GM12878 (cell line): ENCODE measurements around the gene UQCR10.

Experiments
- CHD4 ChIP-seq: fragments of 200-600 bp; sonication (generic); IDR thresholded peaks from 2 replicates; pipeline ENCODE4 v1.6.1; 2016; ENCODE audit warnings: mild to moderate bottlenecking
- CTCF ChIP-seq, 3 experiments: IDR thresholded peaks in 2 of 3; conservative IDR thresholded peaks in 1 of 3; 2 replicates each; pipeline ENCODE4 v1.5.1; 2011; ENCODE audit warnings: low read depth in 3 of 3, low read length in 3 of 3, mild to moderate bottlenecking in 3 of 3, control low read depth in 2 of 3, moderate library complexity in 2 of 3, inconsistent platforms in 1 of 3, mixed read lengths in 1 of 3; ENCODE audit not compliant: control insufficient read depth in 2 of 3, insufficient read depth in 1 of 3; ENCODE audit errors: extremely low read depth in 1 of 3
- EGR1 ChIP-seq, 2 experiments: IDR thresholded peaks; 1 replicate in 1 of 2; 2 replicates in 1 of 2; pipeline ENCODE4 v1.6.1; 2011 to 2012; ENCODE audit warnings: low read depth in 2 of 2, low read length in 2 of 2, borderline replicate concordance in 1 of 2, mild to moderate bottlenecking in 1 of 2, moderate library complexity in 1 of 2
- ESRRA ChIP-seq: IDR thresholded peaks from 2 replicates; pipeline ENCODE4 v1.6.1; 2012; ENCODE audit warnings: mild to moderate bottlenecking, low read length, improper control_type of control experiment
- EZH2 ChIP-seq: IDR thresholded peaks from 2 replicates; pipeline ENCODE4 v1.6.1; 2012; ENCODE audit warnings: low read depth, mild to moderate bottlenecking, control low read depth, inconsistent platforms, low read length, borderline replicate concordance; ENCODE audit not compliant: control insufficient read depth
- GATAD2B ChIP-seq: fragments of 450-650 bp; conservative IDR thresholded peaks from 2 replicates; pipeline ENCODE4 v1.6.1; 2017; ENCODE audit warnings: low read depth, mild to moderate bottlenecking, moderate library complexity
- JUND ChIP-seq: IDR thresholded peaks from 2 replicates; pipeline ENCODE4 v1.6.1; 2012; ENCODE audit warnings: low read depth, mild to moderate bottlenecking, low read length, improper control_type of control experiment, moderate library complexity
- POLR2AphosphoS5 ChIP-seq: IDR thresholded peaks from 2 replicates; pipeline ENCODE4 v1.6.1; 2011; ENCODE audit warnings: mild to moderate bottlenecking, low read length, inconsistent platforms
- TCF7 ChIP-seq: IDR thresholded peaks from 2 replicates; pipeline ENCODE4 v1.6.1; 2014; ENCODE audit warnings: antibody characterized with exemption, borderline replicate concordance
- USF2 ChIP-seq: IDR thresholded peaks from 2 replicates; pipeline ENCODE4 v1.6.1; 2011; ENCODE audit warnings: low read depth, low read length, improper control_type of control experiment, borderline replicate concordance
- ZNF207 ChIP-seq: fragments of 450-650 bp; IDR thresholded peaks from 2 replicates; pipeline ENCODE4 v1.6.1; 2014; ENCODE audit warnings: antibody characterized with exemption, mild to moderate bottlenecking, borderline replicate concordance
- ZNF24 ChIP-seq: fragments of 450-650 bp; IDR thresholded peaks from 2 replicates; pipeline ENCODE4 v1.6.1; 2017; ENCODE audit warnings: antibody characterized with exemption, mild to moderate bottlenecking
- TF ChIP-seq, protein P1 (sequence below): fragments of 450-650 bp; IDR thresholded peaks from 2 replicates; pipeline ENCODE4 v1.6.1; 2016; ENCODE audit warnings: mild to moderate bottlenecking
- TF ChIP-seq, protein P2 (sequence below): fragments of 450-650 bp; IDR thresholded peaks from 2 replicates; pipeline ENCODE4 v1.6.1; 2018; ENCODE audit warnings: borderline replicate concordance, mild to moderate bottlenecking; ENCODE audit not compliant: partially characterized antibody

GRCh38 chr22:29816128-29816527 is 49.0 kb downstream of the UQCR10 start:
- TF ChIP-seq JUND, result no peak
- no peak for TF ChIP-seq USF2
- no peak for TF ChIP-seq EZH2
- no peak for TF ChIP-seq POLR2AphosphoS5
- TF ChIP-seq TCF7, result no peak
- no peak for TF ChIP-seq CTCF (IDR thresholded peaks at IDR 0.05 in 2 of 3, conservative IDR thresholded peaks at IDR 0.05 in 1 of 3; ENCODE audit: control insufficient read depth in 2 of 3, extremely low read depth in 1 of 3, insufficient read depth in 1 of 3, low read depth in 3 of 3, low read length in 3 of 3)
- no peak for TF ChIP-seq ZNF24
- no peak for TF ChIP-seq EGR1 (IDR thresholded peaks at IDR 0.05; ENCODE audit: borderline replicate concordance in 1 of 2, low read depth in 2 of 2, low read length in 2 of 2)
- TF ChIP-seq, protein P1, sequence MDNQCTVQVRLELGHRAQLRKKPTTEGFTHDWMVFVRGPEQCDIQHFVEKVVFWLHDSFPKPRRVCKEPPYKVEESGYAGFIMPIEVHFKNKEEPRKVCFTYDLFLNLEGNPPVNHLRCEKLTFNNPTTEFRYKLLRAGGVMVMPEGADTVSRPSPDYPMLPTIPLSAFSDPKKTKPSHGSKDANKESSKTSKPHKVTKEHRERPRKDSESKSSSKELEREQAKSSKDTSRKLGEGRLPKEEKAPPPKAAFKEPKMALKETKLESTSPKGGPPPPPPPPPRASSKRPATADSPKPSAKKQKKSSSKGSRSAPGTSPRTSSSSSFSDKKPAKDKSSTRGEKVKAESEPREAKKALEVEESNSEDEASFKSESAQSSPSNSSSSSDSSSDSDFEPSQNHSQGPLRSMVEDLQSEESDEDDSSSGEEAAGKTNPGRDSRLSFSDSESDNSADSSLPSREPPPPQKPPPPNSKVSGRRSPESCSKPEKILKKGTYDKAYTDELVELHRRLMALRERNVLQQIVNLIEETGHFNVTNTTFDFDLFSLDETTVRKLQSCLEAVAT, result no peak
- TF ChIP-seq, protein P2, sequence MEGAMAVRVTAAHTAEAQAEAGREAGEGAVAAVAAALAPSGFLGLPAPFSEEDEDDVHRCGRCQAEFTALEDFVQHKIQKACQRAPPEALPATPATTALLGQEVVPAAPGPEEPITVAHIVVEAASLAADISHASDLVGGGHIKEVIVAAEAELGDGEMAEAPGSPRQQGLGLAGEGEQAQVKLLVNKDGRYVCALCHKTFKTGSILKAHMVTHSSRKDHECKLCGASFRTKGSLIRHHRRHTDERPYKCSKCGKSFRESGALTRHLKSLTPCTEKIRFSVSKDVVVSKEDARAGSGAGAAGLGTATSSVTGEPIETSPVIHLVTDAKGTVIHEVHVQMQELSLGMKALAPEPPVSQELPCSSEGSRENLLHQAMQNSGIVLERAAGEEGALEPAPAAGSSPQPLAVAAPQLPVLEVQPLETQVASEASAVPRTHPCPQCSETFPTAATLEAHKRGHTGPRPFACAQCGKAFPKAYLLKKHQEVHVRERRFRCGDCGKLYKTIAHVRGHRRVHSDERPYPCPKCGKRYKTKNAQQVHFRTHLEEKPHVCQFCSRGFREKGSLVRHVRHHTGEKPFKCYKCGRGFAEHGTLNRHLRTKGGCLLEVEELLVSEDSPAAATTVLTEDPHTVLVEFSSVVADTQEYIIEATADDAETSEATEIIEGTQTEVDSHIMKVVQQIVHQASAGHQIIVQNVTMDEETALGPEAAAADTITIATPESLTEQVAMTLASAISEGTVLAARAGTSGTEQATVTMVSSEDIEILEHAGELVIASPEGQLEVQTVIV, result no peak
- no peak for TF ChIP-seq ESRRA
- no peak for TF ChIP-seq CHD4
- TF ChIP-seq ZNF207, result no peak
- no peak for TF ChIP-seq GATAD2B
